Neural progenitor cell (in vitro differentiated cells): ENCODE measurements around the gene ADAM23.

ENCODE experiments used
- EZH2 ChIP-seq: fragments of 200-600 bp; sonication (generic); IDR thresholded peaks from 2 replicates; pipeline ENCODE4 v1.6.1; 2017; ENCODE audit warnings: antibody characterized with exemption, mild to moderate bottlenecking, moderate library complexity
- EZH2phosphoT487 ChIP-seq: fragments of 200-600 bp; sonication (generic); IDR thresholded peaks from 2 replicates; pipeline ENCODE4 v1.6.1; 2017; ENCODE audit warnings: antibody characterized with exemption
- TF ChIP-seq, protein P1 (sequence below): fragments of 200-600 bp; sonication (generic); IDR thresholded peaks from 2 replicates; pipeline ENCODE4 v1.5.1; 2017; ENCODE audit warnings: antibody characterized with exemption, mild to moderate bottlenecking

DNA sequence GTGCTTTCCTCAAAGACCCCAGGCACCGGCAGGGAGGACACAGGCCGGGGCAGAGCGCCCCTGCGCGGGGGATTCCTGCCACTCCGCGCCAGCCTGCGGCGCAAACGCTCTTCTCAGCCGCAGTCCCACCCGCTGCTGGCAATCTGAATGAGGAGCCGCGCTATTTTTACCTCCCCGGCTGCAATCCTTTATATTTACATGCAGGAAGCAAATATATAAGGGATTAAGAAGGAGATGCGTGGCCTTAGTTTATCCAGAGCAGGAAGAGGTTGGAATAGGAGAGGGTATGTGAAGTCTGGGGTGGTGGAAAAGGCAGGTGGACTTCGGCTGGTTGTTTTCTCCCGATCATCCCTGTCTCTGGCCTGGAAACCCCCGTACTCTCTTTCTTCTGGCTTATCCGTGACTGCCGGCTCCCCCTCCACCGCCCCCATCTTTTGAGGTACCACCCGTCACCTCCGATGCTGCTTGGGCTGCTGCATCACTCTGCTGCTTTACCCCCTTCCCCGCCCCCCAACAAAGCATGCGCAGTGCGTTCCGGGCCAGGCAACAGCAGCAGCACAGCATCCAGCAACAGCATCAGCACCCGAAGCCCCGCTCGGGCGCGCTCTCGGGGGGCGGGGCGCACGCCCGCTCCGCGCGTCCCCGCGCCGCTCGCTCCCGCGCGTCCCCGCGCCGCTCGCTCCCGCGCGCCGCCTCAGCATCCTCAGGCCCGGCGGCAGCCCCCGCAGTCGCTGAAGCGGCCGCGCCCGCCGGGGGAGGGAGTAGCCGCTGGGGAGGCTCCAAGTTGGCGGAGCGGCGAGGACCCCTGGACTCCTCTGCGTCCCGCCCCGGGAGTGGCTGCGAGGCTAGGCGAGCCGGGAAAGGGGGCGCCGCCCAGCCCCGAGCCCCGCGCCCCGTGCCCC is at the start of gene ADAM23:
- TF ChIP-seq, protein P1, sequence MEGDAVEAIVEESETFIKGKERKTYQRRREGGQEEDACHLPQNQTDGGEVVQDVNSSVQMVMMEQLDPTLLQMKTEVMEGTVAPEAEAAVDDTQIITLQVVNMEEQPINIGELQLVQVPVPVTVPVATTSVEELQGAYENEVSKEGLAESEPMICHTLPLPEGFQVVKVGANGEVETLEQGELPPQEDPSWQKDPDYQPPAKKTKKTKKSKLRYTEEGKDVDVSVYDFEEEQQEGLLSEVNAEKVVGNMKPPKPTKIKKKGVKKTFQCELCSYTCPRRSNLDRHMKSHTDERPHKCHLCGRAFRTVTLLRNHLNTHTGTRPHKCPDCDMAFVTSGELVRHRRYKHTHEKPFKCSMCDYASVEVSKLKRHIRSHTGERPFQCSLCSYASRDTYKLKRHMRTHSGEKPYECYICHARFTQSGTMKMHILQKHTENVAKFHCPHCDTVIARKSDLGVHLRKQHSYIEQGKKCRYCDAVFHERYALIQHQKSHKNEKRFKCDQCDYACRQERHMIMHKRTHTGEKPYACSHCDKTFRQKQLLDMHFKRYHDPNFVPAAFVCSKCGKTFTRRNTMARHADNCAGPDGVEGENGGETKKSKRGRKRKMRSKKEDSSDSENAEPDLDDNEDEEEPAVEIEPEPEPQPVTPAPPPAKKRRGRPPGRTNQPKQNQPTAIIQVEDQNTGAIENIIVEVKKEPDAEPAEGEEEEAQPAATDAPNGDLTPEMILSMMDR = peak; percentile 74
- TF ChIP-seq EZH2 = no peak
- TF ChIP-seq EZH2phosphoT487 = peak; percentile 20
